HepG2 (cell line): Measurements from ENCODE around the gene IQCK. TPM values are rescaled to one million over a fixed set of nuclear protein-coding genes. Genes with fewer than 3 reads are reported as not detected.

ENCODE experiments used
- ATAC-seq: fragments of 200-7000 bp; cut with Tn5 transposase; 3 replicates; pipeline ENCODE4 v1.9.1; 2020; ENCODE audit warnings: mild to moderate bottlenecking, moderate library complexity
- BruUV-seq: library from RNA; stranded (reverse); fragments of 400-500 nt; replicated peaks from 2 replicates; lab custom pipeline; 2021; lab: Mats Ljungman, UMichigan
- CTCF ChIA-PET: fragments of 300-600 bp; formaldehyde crosslinking; extraction: SDS; loops from one replicate; lab custom pipeline; 2021; ENCODE audit warnings: low total read pairs, inconsistent platforms, low intra/inter-chr PET ratio; lab: Yijun Ruan, JAX
- POLR2A ChIA-PET: fragments of 350-600 bp; sonication (Branson Sonifier 250); formaldehyde crosslinking; loops from one replicate; lab custom pipeline; 2020; ENCODE audit warnings: antibody characterized with exemption, inconsistent platforms; lab: Yijun Ruan, JAX
- DNase-seq: peaks from one replicate; pipeline ENCODE4 v3.0.0-alpha.2; 2015; ENCODE audit warnings: low spot score
- FAIRE-seq: peaks from 3 replicates; lab custom pipeline; 2011; peaks lifted over from hg19 to GRCh38; lab: Jason Lieb, UNC
- H2AFZ ChIP-seq: one replicate; pipeline ENCODE4 v1.6.1; 2011; ENCODE audit warnings: low read length, inconsistent platforms
- H3K27ac ChIP-seq: fragments of 300-600 bp; 3 replicates; pipeline ENCODE4 v1.8.0; 2011; ENCODE audit warnings: mixed run types, mild to moderate bottlenecking, mixed read lengths, low read length, inconsistent platforms; ENCODE audit not compliant: insufficient read depth; ENCODE audit errors: extremely low read length
- H3K27me3 ChIP-seq, 2 experiments: fragments of 200-600 bp in 1 of 2; 2 replicates in 1 of 2; 3 replicates in 1 of 2; pipeline versions ENCODE4 v1.6.0 to v1.8.0; 2011; ENCODE audit warnings: low read length in 2 of 2, mild to moderate bottlenecking in 2 of 2, moderate library complexity in 2 of 2, inconsistent platforms in 1 of 2; ENCODE audit not compliant: insufficient read depth in 2 of 2, control insufficient read depth in 1 of 2
- H3K36me3 ChIP-seq, 2 experiments: fragments of 200-600 bp in 1 of 2; replicated peaks in 1 of 2; 2 replicates in 1 of 2; 3 replicates in 1 of 2; pipeline versions ENCODE4 v1.5.1 to v1.8.0; 2011; ENCODE audit warnings: low read length in 2 of 2, inconsistent platforms in 1 of 2; ENCODE audit not compliant: insufficient read depth in 2 of 2, control insufficient read depth in 1 of 2
- H3K4me1 ChIP-seq: 2 replicates; pipeline ENCODE4 v1.5.1; 2012; ENCODE audit warnings: low read length, inconsistent platforms; ENCODE audit not compliant: insufficient read depth
- H3K4me2 ChIP-seq: 2 replicates; pipeline ENCODE4 v1.6.0; 2011; ENCODE audit warnings: low read depth, low read length, inconsistent platforms
- H3K4me3 ChIP-seq, 3 experiments: fragments of 200-600 bp in 1 of 3; sonication (generic), shearing (Covaris generic) in 1 of 3; replicated peaks in 1 of 3; 2 replicates each; pipeline ENCODE4 v1.5.1; 2011 to 2016; ENCODE audit warnings: low read length in 3 of 3, inconsistent platforms in 2 of 3, low read depth in 2 of 3, mild to moderate bottlenecking in 2 of 3, control low read depth in 1 of 3, mixed read lengths in 1 of 3; ENCODE audit not compliant: insufficient read depth in 1 of 3
- H3K79me2 ChIP-seq: one replicate; pipeline ENCODE4 v1.6.1; 2011; ENCODE audit warnings: low read length, inconsistent platforms; ENCODE audit not compliant: insufficient read depth
- H3K9ac ChIP-seq: 2 replicates; pipeline ENCODE4 v1.6.0; 2011; ENCODE audit warnings: mild to moderate bottlenecking, low read depth, low read length, inconsistent platforms; ENCODE audit not compliant: insufficient read depth
- H3K9me3 ChIP-seq: 2 replicates; pipeline ENCODE4 v1.5.1; 2012; ENCODE audit warnings: mild to moderate bottlenecking, low read length
- H4K20me1 ChIP-seq: 2 replicates; pipeline ENCODE4 v1.6.0; 2011; ENCODE audit warnings: inconsistent platforms, mild to moderate bottlenecking, low read length, moderate library complexity; ENCODE audit not compliant: insufficient read depth
- CENPT ChIP-seq: sonication (generic); formaldehyde crosslinking; IDR thresholded peaks from 2 replicates; pipeline ENCODE4 v1.8.0; 2022; ENCODE audit warnings: low read depth, mild to moderate bottlenecking, moderate library complexity, missing genetic modification reagents
- HOXD1 ChIP-seq: sonication (generic); formaldehyde crosslinking; IDR thresholded peaks from 2 replicates; pipeline ENCODE4 v1.5.0; 2020; ENCODE audit warnings: missing genetic modification reagents
- JDP2 ChIP-seq: sonication (generic); formaldehyde crosslinking; IDR thresholded peaks from 2 replicates; pipeline ENCODE4 v1.8.1; 2022; ENCODE audit warnings: missing genetic modification reagents, borderline replicate concordance
- PHF21A ChIP-seq: sonication (generic); formaldehyde crosslinking; IDR thresholded peaks from 2 replicates; pipeline ENCODE4 v1.5.0; 2020; ENCODE audit warnings: mild to moderate bottlenecking, missing genetic modification reagents
- SAFB2 ChIP-seq: sonication (generic); formaldehyde crosslinking; IDR thresholded peaks from 2 replicates; pipeline ENCODE4 v1.5.1; 2020; ENCODE audit warnings: missing genetic modification reagents, low read depth, mild to moderate bottlenecking, borderline replicate concordance
- ZFY ChIP-seq: sonication (generic); formaldehyde crosslinking; IDR thresholded peaks from 2 replicates; pipeline ENCODE4 v1.4.0; 2020; ENCODE audit warnings: missing genetic modification reagents
- ZNF17 ChIP-seq: sonication (generic); formaldehyde crosslinking; IDR thresholded peaks from 2 replicates; pipeline ENCODE4 v1.5.0; 2020; ENCODE audit warnings: mild to moderate bottlenecking, missing genetic modification reagents
- ZNF629 ChIP-seq: sonication (generic); formaldehyde crosslinking; conservative IDR thresholded peaks from 2 replicates; pipeline ENCODE4 v1.5.0; 2020; ENCODE audit warnings: missing genetic modification reagents
- ZNF775 ChIP-seq: sonication (generic); formaldehyde crosslinking; IDR thresholded peaks from 2 replicates; pipeline ENCODE4 v1.4.0; 2020; ENCODE audit warnings: missing genetic modification reagents, mild to moderate bottlenecking, moderate library complexity, borderline replicate concordance
- ZNF780A ChIP-seq: sonication (generic); formaldehyde crosslinking; IDR thresholded peaks from 2 replicates; pipeline ENCODE4 v1.8.0; 2022; ENCODE audit warnings: mild to moderate bottlenecking, missing genetic modification reagents, moderate library complexity
- ZNF788 ChIP-seq: sonication (generic); formaldehyde crosslinking; IDR thresholded peaks from 2 replicates; pipeline ENCODE4 v1.5.0; 2020; ENCODE audit warnings: mild to moderate bottlenecking, missing genetic modification reagents, borderline replicate concordance
- WGBS: methylation state at CpG from one replicate; pipeline ENCODE4 v1.1.6; 2017; ENCODE audit warnings: low lambda C conversion rate; 5-methylcytosine and 5-hydroxymethylcytosine counted together
- in situ Hi-C: cut with HindIII; loops from 2 replicates; pipeline ENCODE4 v1.10.0; 2017; ENCODE audit warnings: low pct_unique_long_range_greater_than_20kb; ENCODE audit not compliant: extremely low pct_ligation_motif_present
- intact Hi-C: fragments of 100-400 bp; cut with micrococcal nuclease; formaldehyde crosslinking; loops from one replicate; pipeline ENCODE4 v1.10.0; 2022; ENCODE audit not compliant: unreplicated experiment
- polyA plus RNA-seq, 8 experiments: library from polyadenylated mRNA; depleted of rRNA in 3 of 8; stranded (reverse) in 7 of 8; unstranded in 1 of 8; fragments of >200 nt; fragmentation: Illumina TruSeq in 4 of 8; extraction: Trizol in 4 of 8; gene quantifications; 2 replicates each; pipeline versions ENCODE4 v1.2.1 to v1.2.3, GENCODE V29; 2011 to 2016; ENCODE audit warnings: low read depth in 4 of 8, missing spikeins in 1 of 8, mixed read lengths in 1 of 8; ENCODE audit not compliant: insufficient read depth in 1 of 8
- total RNA-seq, 5 experiments: library from RNA; depleted of rRNA; stranded (reverse); fragments of >200 nt; fragmentation: Illumina TruSeq; extraction: Trizol; gene quantifications; 2 replicates each; pipeline ENCODE4 v1.2.3, GENCODE V29; 2016; ENCODE audit warnings: low read depth in 1 of 5
- TF ChIP-seq, protein P1 (sequence below): sonication (generic); formaldehyde crosslinking; IDR thresholded peaks from 2 replicates; pipeline ENCODE4 v1.4.0; 2020; ENCODE audit warnings: missing genetic modification reagents
- TF ChIP-seq, protein P2 (sequence below): IDR thresholded peaks from 2 replicates; pipeline ENCODE4 v1.6.1; 2016; ENCODE audit warnings: missing compliant biosample characterization, missing genetic modification reagents, borderline replicate concordance
- TF ChIP-seq, protein P3 (sequence below): sonication (generic); formaldehyde crosslinking; conservative IDR thresholded peaks from 2 replicates; pipeline ENCODE4 v1.4.0; 2020; ENCODE audit warnings: missing genetic modification reagents
- TF ChIP-seq, protein P4 (sequence below): sonication (generic); formaldehyde crosslinking; IDR thresholded peaks from 2 replicates; pipeline ENCODE4 v1.4.0; 2020; ENCODE audit warnings: mild to moderate bottlenecking, missing genetic modification reagents

IQCK gene
- total and polyA plus RNA-seq, 2 of the 13 experiments (the other 11 are each of a cell fraction or from before 2014, with no cell fraction given) = 5.1 to 7.3 TPM

DNA sequence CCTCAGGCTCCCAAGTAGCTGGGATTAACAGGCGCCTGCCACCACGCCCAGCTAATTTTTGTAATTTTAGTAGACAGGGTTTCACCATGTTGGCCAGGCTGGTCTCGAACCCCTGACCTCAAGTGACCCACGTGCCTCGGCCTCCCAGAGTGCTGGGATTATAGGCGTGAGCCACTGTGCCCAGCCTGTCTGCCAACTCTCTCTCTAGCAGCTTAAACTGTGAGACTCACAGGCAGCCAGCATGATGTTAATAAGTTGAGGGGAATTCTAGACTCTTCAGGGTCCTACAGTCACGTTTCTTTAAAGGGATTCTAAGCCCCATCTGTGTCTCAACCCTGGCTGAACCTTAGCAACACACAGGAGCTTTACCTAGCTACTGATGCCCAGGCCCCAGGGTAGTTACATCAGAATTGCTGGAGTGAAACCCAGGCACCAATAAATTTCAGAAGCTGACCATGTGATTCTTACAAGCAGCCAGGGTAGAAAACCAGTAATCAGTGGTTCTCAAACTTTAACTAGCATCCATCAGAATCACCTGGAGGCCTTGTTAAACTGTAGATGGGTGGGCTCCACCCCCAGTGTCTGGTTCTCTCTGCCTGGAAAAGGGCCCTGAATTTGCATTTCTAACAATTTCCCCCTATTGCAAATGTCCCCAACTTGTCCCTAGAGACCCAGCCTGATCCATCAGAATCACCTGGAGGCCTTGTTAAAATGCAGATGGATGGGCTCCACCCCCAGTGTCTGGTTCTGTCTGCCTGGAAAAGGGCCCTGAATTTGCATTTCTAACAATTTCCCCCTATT, 135.9 kb downstream of the IQCK start:
- H4K20me1 ChIP-seq = no peaks in the 10 kb centered on the region
- no peak overlapping the region for H2AFZ ChIP-seq
- ATAC-seq (no peak), DNase-seq (no peak), FAIRE-seq (no peak)
- intact Hi-C loops = no loop called here
- no peaks in the 10 kb centered on the region for H3K27me3 ChIP-seq
- H3K27ac ChIP-seq = no peak overlapping the region
- in situ Hi-C loops = no loop called here
- CTCF ChIA-PET = no interaction called here
- H3K9me3 ChIP-seq = no peaks in the 10 kb centered on the region
- H3K4me1 ChIP-seq = no peaks in the 10 kb centered on the region
- no peaks in the 10 kb centered on the region for H3K36me3 ChIP-seq
- H3K79me2 ChIP-seq = no peaks in the 10 kb centered on the region
- H3K4me2 ChIP-seq = no peak overlapping the region
- POLR2A ChIA-PET = no interaction called here
- no peak overlapping the region for H3K4me3 ChIP-seq
- BruUV-seq = no TSS peak
- no peak overlapping the region for H3K9ac ChIP-seq
- 34% methylated on average over 7 of the region's 7 CpGs for WGBS
- no peak for TF ChIP-seq CENPT (CRISPR knock-in tag)
- no peak for TF ChIP-seq PHF21A (CRISPR knock-in tag)
- no peak for TF ChIP-seq ZFY (CRISPR knock-in tag)
- TF ChIP-seq ZNF780A (CRISPR knock-in tag) = no peak
- TF ChIP-seq ZNF788 (CRISPR knock-in tag) = no peak
- TF ChIP-seq, protein P1, sequence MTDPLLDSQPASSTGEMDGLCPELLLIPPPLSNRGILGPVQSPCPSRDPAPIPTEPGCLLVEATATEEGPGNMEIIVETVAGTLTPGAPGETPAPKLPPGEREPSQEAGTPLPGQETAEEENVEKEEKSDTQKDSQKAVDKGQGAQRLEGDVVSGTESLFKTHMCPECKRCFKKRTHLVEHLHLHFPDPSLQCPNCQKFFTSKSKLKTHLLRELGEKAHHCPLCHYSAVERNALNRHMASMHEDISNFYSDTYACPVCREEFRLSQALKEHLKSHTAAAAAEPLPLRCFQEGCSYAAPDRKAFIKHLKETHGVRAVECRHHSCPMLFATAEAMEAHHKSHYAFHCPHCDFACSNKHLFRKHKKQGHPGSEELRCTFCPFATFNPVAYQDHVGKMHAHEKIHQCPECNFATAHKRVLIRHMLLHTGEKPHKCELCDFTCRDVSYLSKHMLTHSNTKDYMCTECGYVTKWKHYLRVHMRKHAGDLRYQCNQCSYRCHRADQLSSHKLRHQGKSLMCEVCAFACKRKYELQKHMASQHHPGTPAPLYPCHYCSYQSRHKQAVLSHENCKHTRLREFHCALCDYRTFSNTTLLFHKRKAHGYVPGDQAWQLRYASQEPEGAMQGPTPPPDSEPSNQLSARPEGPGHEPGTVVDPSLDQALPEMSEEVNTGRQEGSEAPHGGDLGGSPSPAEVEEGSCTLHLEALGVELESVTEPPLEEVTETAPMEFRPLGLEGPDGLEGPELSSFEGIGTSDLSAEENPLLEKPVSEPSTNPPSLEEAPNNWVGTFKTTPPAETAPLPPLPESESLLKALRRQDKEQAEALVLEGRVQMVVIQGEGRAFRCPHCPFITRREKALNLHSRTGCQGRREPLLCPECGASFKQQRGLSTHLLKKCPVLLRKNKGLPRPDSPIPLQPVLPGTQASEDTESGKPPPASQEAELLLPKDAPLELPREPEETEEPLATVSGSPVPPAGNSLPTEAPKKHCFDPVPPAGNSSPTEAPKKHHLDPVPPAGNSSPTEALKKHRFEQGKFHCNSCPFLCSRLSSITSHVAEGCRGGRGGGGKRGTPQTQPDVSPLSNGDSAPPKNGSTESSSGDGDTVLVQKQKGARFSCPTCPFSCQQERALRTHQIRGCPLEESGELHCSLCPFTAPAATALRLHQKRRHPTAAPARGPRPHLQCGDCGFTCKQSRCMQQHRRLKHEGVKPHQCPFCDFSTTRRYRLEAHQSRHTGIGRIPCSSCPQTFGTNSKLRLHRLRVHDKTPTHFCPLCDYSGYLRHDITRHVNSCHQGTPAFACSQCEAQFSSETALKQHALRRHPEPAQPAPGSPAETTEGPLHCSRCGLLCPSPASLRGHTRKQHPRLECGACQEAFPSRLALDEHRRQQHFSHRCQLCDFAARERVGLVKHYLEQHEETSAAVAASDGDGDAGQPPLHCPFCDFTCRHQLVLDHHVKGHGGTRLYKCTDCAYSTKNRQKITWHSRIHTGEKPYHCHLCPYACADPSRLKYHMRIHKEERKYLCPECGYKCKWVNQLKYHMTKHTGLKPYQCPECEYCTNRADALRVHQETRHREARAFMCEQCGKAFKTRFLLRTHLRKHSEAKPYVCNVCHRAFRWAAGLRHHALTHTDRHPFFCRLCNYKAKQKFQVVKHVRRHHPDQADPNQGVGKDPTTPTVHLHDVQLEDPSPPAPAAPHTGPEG (CRISPR knock-in tag) = no peak
- no peak for TF ChIP-seq SAFB2
- TF ChIP-seq, protein P2, sequence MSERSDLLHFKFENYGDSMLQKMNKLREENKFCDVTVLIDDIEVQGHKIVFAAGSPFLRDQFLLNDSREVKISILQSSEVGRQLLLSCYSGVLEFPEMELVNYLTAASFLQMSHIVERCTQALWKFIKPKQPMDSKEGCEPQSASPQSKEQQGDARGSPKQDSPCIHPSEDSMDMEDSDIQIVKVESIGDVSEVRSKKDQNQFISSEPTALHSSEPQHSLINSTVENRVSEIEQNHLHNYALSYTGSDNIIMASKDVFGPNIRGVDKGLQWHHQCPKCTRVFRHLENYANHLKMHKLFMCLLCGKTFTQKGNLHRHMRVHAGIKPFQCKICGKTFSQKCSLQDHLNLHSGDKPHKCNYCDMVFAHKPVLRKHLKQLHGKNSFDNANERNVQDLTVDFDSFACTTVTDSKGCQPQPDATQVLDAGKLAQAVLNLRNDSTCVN (CRISPR knock-in tag) = no peak
- TF ChIP-seq ZNF629 (CRISPR knock-in tag) = no peak
- TF ChIP-seq, protein P3, sequence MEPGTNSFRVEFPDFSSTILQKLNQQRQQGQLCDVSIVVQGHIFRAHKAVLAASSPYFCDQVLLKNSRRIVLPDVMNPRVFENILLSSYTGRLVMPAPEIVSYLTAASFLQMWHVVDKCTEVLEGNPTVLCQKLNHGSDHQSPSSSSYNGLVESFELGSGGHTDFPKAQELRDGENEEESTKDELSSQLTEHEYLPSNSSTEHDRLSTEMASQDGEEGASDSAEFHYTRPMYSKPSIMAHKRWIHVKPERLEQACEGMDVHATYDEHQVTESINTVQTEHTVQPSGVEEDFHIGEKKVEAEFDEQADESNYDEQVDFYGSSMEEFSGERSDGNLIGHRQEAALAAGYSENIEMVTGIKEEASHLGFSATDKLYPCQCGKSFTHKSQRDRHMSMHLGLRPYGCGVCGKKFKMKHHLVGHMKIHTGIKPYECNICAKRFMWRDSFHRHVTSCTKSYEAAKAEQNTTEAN (CRISPR knock-in tag) = no peak
- TF ChIP-seq HOXD1 (CRISPR knock-in tag) = no peak
- TF ChIP-seq ZNF775 = no peak
- no peak for TF ChIP-seq ZNF17
- no peak for TF ChIP-seq JDP2
- TF ChIP-seq, protein P4, sequence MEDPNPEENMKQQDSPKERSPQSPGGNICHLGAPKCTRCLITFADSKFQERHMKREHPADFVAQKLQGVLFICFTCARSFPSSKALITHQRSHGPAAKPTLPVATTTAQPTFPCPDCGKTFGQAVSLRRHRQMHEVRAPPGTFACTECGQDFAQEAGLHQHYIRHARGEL (CRISPR knock-in tag) = no peak
